GM18499 (cell line): Measurements from ENCODE around the gene TXNRD3.
"Not testable (repeated sequence)": the region's sequence is repeated elsewhere in the genome, so short reads cannot be mapped to it uniquely, and the experiment has no call there.

Source experiments
- ATAC-seq: cut with Tn5 transposase; IDR thresholded peaks from one replicate; pipeline ENCODE4 v1.9.1; 2021; ENCODE audit warnings: moderate number of reproducible peaks; ENCODE audit not compliant: insufficient read depth, unreplicated experiment

Gene TXNRD3

GRCh38 chr3:126606001-126606400 is 48.9 kb downstream of the TXNRD3 start:
- no peak for ATAC-seq

DNA sequence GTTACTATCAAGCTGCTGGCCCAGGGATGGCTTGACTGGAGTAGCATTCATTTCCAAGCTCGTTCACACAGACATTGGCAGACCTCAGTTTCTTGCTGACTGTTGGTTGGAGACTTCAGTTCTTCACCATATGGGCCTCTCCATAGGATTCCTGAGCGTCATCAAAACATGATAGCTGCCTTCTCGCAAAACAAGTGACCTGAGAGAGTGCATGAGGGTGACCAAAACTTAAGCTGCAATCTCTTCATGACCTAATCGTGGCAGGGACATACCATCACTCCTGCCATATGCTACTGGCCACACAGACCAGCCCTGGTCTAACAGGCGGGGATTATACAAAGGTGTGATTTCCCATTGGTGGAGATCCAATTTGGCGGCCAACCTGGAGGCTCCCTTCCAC is 50.2 kb downstream of the TXNRD3 start:
- ATAC-seq = no peak

DNA sequence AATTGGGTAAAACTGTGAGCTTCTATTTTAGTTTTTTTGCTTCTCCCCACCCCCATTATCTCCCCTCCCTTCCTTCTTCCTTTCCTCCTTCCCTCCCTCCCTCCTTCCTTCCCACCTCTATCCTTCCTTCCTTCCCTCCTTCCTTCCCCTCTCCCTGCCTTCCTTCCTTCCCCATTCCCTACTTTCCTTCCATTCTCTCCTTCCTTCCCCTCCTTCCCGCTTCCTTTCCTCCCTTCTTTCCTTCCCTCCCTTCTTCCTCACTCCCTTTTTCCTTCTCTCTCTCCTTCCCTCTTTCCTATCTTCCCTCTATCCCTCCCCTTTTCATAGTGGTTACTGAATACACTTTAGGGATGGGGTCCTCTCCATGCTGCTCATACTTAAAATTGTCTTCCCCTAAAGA is 55.8 kb downstream of the TXNRD3 start:
- ATAC-seq = no peak

DNA sequence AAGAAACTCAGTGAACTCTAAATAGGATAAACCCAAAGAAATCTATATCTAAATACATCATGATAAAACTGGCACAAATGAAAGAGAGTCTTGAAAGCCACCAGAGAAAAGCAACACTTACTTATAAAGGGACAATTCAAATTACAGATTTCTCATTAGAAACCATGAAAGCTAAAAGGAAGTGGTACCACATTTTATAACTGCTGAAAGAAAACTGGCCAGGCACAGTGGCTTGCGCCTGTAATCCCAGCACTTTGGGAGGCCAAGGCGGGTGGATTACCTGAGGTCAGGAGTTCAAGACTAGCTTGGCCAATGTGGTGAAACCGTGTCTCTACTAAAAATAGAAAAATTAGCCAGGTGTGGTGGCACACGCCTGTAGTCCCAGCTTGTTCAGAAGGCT is 59.4 kb downstream of the TXNRD3 start:
- not testable (repeated sequence) for ATAC-seq

DNA sequence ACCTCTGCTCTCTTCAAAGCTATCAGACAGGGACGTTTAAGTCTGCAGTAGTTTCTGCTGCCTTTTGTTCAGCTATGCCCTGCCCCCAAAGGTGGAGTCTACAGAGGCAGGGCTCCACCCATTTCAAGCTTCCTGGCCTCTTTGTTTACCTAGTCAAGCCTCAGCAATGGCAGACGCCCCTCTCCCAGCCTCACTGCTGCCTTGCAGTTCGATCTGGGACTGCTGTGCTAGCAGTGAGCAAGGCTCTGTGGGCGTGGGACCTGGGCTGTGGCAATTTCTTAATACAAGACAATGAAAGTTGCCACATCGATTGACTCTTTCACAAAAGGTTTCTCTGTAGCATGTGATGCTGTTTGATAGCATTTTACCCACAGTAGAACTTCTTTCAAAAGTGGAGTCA is 63.4 kb downstream of the TXNRD3 start:
- ATAC-seq = not testable (repeated sequence)

DNA sequence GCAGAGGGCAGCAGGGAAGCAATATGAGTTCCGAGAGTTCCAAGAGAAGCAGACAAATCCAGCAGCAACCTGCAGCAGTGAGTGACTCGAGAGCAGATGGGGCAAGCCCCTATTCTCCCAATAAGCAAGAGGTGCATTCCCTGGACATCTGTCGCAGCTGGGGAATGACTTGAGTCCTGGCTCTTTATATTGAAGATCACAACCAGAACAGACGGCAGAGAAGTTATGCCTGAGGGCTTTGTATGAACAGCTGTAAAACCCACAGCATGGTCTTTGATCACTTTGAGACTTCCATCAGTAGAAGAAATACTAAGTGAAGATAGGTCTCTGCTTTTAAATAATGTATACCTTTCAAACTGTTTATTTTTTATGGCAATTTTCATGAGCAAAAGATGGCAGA is 72.6 kb downstream of the TXNRD3 start:
- ATAC-seq = no peak

DNA sequence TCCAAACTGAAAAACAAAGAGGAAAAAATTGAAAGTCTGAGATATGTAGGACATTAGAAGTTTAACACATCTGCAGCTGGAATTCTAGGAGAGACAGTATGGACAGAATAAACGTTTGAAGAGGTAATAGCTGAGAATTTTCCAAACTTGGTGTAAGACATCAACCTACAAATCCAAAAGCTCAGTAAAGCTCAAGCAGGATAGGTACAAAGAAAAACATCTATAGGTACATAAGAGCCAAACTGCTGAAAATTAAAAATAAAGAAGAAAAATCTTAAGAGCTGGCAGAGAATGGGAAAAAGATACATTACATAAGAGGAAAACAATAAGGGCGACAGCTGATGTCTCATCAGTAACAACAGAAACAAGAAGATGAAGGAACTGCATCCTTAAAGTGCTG is 73.4 kb downstream of the TXNRD3 start:
- no peak for ATAC-seq

DNA sequence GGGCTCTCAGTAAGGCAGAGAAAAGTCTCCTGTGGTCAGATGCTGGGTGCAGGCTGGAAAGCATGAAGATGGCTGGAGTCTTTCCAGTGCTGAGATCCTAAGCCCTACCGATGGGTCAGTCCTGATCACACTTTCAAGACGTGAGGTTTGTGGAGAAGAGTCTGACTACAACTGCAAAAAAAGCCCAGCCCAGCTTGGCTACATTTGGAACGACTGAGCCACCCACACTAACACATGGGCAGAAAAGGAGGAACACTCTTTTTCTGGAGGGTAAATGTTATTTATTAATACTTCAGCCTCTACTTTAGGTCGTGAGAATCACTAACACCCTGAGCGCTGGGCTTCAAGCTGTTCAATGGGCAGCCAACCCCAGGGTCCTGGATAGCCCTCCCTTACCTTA is 74.2 kb downstream of the TXNRD3 start:
- ATAC-seq = no peak

DNA sequence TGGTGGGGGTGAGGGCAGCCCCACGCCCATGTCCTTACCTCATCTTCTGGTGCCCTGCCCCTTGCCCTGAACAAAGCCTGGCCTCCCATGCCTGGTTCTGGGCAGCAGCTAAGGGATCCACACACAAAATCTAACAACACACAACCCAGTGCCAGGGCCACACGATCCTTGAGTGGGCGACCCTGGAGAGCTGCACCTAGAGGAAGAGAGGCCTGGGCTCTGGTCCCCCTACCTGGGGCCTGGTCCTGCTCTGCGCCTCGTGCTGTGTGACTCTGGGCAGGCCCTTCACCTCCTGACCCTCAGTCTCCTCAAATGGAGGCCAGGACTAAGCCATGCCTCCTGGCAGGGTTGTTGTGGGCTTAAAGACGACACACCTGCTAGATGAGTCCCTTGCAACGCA is 76.2 kb downstream of the TXNRD3 start:
- no peak for ATAC-seq

- ATAC-seq = no peak
Measured at GRCh38 chr3:126577261-126577660, 77.7 kb downstream of the TXNRD3 start.

DNA sequence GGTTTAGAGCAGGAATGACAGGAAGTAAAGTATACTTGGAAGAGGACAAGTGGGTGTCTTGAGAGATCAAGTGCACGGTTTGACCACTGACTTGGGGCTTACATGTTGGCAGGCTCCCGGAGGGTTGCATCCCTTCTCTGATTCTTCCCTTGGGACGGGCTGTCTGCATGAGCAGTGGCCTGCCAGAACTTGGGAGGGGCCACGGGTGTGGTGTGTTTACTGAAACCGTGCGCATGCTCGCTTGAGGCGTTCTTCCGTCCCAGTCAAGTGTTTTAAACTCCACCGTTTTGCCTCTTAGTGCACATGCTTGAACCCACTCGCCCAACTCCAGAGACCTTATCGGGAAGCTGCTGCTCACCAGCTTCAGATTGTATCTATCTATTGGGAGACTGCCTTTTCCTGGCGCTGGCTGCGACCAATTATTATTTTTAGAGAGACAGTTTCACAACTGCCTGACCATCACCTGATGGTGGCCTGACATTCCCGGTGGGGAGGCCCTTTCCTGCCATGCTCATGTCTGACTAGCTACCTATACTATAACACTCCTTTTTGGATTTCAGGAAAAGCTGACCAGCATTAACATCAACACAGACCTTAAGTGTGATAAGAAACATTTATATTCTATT is 81.3 kb downstream of the TXNRD3 start:
- ATAC-seq = no peak

GRCh38 chr3:126571078-126571477 is 83.8 kb downstream of the TXNRD3 start:
- no peak for ATAC-seq

GRCh38 chr3:126570103-126570541 is 84.8 kb downstream of the TXNRD3 start:
- no peak for ATAC-seq

GRCh38 chr3:126569390-126569975 is 85.4 kb downstream of the TXNRD3 start:
- ATAC-seq = no peak

GRCh38 chr3:126568776-126569342 is 86.1 kb downstream of the TXNRD3 start:
- no peak for ATAC-seq

- ATAC-seq = no peak
Measured at GRCh38 chr3:126567696-126568438, 87.1 kb downstream of the TXNRD3 start.

DNA sequence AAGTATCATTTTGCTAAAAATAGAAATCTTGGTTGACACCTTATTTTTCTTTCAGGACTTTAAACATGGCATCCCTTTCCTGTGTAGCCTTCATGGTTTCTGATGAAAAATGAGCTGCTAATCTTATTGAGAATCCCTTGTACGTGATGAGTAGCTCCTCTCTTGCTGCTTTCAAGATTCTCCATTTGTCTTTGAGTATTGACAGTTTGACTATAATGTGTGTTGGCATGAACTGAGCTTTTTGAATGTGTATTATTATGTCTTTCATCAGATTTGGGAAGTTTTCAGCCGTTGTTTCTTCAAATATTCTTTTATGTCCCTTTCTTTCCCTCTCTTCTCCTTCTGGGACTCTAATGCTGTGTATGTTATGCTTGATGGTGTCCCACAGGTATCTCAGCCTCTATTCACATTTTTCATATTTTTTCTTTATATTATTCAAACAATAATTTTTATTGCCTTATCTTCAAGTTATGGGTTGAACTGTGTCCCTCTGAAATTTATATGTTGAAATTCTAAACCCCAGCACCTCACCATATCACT is 92.1 kb downstream of the TXNRD3 start:
- ATAC-seq = no peak

DNA sequence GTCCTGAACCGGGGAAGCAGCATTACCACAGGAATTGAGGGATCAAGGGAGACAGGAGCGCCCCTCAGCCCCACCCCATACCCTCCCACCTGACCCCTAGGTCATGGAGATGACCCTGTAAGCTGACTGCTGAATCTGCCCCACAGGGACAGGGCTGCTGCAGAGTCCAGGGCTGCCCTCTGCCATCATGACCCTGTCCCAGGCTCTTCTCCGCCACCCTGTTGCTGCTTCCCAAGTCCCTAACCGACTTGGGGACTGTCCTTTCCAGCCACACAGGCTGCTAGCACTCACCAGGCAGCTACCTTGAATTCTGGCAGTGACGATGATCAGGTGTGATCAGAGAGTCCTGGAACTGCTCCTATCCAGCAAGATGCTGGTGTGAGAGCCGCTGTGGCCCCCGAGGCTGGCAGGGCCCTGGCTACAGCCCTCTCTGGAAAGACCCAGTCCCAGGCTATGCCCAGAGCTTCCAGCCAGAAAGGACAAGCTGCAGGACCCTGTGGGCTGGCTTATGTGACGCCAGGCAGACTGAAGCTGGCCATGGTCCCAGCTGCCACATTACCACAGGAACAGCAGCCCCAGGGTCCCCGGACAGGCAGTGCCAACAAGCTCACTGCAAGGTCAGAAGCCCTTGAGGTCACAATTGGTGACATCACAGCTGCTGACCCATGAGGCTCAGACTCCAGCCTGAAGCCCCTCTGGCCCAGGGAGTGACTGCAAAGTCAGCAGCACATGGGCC is 96.4 kb downstream of the TXNRD3 start, which contains the start of gene C3orf22:
Gene C3orf22, minus strand, starts transcription at position 597 of the 736 bp plus-strand sequence. CDS start 5,542 bp downstream, outside the sequence.
- no peak for ATAC-seq

GRCh38 chr3:126557761-126558160 is 97.2 kb downstream of the TXNRD3 start:
- ATAC-seq = no peak

DNA sequence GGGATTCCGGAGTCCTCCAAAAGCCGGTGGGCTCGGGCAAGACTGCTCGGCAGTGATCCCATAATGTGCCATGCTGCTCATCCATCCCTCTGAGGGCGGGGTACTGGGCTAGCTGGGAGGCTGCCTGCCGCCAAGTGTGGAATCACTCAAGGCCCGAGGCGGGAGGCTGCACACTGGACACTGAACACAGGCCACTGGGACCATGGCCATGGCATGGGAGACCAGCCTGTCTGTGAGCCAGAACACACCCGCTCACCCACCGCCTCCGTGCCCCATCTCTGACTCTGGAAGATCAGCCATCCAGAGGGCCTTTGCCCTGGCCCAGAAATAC is 97.5 kb downstream of the TXNRD3 start:
- ATAC-seq = no peak
